GM21786 (cell line): Measurements from ENCODE around the gene BMPR1A.

Source experiments
- ATAC-seq: cut with Tn5 transposase; IDR thresholded peaks from one replicate; pipeline ENCODE4 v1.9.1; 2021; ENCODE audit not compliant: unreplicated experiment

The BMPR1A gene

GRCh38 chr10:86759073-86759672 is 2.8 kb downstream of the BMPR1A start:
- no peak for ATAC-seq

GRCh38 chr10:86763404-86763803 is 7.0 kb downstream of the BMPR1A start:
- no peak for ATAC-seq

- ATAC-seq = no peak
Observed at GRCh38 chr10:86765548-86765947, 9.1 kb downstream of the BMPR1A start.

- ATAC-seq = no peak
Observed at GRCh38 chr10:86768412-86769062, 12.1 kb downstream of the BMPR1A start.

- no peak for ATAC-seq
Observed at GRCh38 chr10:86769991-86770390, 13.6 kb downstream of the BMPR1A start.

DNA sequence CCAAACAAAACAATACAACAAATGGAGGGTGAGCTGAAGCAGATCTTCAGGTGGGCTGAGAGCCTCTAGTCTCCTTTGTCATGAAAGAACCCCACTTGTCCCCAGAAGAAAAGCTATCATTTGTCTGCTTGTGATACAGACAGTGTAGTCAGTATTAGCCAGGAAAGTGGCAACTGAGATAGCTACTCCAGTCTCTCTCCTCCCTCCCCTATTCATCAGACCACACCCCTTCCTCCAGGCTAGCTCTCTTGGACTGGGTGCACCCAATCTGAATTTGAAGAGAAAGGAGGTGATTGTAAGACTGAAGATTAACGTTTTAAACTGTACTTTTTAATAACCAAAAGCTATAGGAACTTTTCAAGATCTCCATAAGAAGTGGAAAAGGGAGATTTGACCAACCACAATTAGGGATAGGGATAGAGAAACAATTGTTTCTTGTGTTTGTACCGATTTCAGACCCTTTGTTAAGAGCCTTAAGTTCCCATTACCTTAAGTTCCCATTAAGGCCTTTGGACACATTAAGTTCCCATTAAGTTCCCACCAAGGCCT is 14.1 kb downstream of the BMPR1A start:
- ATAC-seq = no peak

DNA sequence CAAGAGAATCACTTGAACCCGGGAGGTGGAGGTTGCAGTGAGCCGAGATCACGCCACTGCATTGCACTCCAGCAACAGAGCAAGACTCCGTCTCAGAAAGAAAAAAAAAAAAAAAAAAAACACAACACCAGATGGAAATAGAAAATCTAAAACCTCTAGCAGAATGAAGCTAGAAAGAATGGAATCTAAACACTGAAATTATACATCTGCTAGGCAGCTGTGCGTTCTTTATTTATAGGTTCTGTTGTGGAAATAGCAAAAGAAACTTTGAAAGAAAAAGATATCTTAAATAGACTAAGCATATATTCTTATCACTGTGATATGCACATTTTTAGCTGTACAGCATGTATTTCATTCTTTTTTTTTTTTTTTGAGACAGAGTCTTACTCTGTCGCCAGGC is 17.1 kb downstream of the BMPR1A start:
- ATAC-seq = no peak

DNA sequence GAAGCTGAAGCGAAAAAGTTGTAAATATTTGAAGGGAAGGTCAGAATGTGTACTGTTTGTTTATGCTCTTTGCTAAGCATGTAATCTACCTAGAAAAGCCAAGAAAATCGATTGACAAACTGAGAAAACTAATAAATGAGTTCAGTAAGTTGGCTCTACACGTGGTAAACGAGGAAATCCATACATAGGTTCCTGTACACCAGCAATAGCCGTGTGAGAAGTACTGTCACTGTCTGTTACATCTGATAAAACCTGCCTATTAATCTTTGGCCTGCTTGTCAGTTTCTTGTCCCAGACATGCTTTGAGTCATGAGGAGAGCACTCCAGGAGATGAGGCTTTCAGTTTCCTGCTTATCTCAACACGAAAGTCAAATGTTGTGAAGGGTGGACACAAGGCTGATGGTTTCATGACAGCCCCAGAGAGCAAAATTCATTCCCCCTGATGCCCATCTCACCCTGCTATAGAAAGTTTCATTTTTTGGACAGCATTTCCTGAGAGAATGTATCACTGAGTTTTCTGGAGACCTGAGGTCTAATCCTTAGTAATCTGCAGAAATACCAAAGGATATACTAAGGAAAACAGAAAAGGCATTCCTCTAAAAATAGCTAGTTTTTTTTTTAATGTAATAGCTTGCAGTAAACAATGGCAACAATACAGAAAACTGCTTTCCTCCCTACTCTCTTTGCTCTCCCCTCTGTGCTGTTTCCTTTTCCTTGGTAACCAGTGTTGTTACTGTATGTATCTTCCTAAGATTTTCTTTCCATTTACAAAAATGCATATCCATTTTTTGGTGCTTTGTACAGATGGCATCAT is 18.8 kb downstream of the BMPR1A start:
- peak; percentile 77 for ATAC-seq

DNA sequence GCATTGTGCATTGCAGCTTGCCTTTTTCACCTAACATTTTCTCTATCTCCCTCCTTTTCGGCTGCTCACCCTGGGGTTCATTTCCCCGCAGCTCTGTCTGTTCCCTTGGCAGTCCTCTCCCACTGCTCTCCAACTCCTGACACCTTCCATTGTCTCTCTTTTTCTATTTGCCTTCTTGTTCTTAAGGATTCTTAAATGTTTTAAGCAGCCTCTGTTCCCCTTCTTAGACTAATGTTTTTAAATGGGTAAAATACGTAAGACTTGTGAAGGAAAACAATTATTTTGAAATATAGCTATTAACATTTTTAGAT is 19.4 kb downstream of the BMPR1A start:
- no peak for ATAC-seq

- no peak for ATAC-seq
Observed at GRCh38 chr10:86779220-86780017, 23.0 kb downstream of the BMPR1A start.

DNA sequence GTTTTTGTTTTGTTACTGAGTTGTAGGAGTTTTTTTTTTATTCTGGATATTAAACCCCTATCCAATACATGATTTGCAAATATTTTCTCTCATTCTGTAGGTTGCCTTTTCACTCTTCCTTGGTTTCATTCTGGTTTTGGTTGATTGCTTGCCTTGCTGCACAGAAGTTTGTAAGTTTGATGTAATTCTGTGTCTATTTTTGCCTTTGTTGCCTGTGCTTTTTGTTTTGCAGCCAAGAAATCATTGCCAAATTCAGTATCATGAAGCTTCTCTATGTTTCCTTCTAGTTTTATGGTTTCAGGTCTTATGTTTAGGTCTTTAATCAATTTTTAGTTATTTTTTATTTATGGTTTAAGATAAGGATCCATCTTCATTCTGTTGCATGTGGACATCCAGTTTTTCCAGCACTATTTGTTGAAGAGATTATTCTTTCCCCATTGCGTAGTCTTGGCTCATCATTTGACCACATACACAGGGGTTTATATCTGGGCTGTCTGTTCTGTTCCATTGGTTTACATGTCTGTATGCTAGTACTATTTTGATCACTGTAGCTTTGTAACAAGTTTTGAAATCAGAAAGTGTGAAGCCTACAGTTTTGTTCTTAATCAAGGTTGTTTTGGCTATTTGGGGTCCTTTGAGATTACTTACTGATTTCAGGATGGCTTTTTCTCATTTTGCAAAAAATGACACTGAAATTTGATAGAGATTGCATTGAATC is 26.4 kb downstream of the BMPR1A start:
- peak; percentile 86 for ATAC-seq

DNA sequence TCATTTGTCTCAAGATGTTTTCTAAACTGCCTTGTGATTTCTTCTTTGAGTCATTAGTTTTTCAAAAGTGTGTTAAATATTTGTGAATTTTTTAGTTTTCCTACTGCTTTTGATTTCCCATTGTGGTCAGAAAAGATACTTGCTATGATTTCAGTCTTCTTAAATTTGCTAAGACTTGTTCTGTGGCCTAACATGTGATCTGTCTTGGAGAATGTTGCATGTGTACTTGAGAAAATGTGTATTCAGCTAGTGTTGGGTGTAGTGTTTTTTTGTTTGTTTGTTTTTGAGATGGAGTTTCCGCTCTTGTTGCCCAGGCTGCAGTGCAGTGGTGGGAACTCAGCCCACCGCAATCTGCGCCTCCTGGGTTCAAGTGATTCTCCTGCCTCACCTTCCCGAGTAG is 28.6 kb downstream of the BMPR1A start:
- no peak for ATAC-seq

DNA sequence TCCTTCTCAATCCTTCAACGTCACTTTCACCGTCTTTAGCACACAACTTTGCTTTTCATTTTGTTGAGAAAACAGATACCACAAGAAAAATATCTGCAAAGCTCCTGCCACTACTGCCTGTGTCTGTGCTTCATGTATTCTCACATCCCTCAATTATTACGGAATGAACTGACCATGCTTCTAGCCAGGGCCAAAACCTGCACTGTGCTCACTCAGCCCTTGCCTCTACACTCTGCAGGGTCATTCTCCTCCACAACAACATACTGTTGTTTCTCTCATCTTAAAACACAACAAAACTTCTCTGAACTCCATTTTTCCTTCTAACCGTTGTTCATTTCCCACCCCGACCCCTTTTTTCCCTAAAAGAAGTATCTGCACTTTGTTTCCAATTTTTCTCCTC is 29.5 kb downstream of the BMPR1A start:
- no peak for ATAC-seq

DNA sequence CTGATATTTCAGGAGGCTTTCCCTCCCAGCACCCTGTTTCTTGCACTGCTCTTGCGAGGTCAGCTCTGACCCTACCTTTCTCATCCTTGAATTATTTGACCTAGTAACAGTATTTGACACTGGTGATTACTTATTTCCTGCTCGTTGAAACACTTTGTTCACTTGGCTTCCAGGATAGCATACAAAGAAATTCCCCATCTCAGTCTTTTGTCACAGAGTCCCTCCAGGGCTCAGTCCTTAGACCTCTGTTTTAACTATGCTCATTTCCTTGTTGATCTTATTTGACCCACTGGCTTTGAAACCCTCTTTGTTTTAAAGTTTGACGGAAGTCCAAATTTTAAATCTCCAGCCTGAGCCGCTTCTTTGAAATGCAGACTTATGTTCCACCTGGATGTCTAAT is 29.9 kb downstream of the BMPR1A start:
- no peak for ATAC-seq

DNA sequence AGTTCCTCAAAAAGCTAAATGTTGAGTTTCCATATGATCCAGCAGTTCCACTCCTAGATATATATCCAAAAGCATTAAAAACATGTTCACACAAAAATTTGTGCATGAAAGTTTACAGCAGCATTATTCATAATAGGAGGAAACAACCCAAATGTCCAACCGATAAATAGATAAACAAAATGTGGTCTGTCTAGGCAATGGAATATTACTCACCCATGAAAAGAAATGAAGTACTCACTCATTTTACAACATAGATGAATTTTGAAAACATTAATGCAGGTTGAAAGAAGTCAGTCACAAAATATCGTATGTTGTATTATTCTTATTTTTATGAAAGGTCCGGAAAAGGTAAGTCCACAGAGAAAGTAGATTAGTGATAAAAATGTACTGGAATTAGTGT is 34.0 kb downstream of the BMPR1A start:
- no peak for ATAC-seq

- no peak for ATAC-seq
Observed at GRCh38 chr10:86792461-86793167, 36.2 kb downstream of the BMPR1A start.

- ATAC-seq = no peak
Observed at GRCh38 chr10:86793696-86794095, 37.3 kb downstream of the BMPR1A start.

DNA sequence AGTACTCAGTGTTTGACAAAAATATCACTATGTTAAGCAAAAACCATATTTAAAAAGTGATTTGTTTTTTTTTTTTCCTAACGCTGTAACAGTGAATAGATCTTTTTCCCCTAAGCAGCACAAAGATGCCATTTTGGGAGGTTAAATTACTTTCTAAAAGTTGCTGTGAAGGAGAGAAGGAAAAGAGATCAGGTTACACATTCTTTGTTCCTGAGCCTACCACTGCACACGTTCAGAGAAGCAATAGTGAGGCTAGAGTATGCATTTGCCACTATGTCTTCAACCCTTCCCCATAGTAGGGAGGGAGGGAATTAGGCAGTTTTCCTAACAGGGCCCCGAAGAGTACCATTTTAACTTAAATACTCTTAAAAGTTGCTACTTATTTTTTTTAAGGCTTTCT is 38.9 kb downstream of the BMPR1A start:
- ATAC-seq = no peak

GRCh38 chr10:86798025-86798424 is 41.6 kb downstream of the BMPR1A start:
- no peak for ATAC-seq

DNA sequence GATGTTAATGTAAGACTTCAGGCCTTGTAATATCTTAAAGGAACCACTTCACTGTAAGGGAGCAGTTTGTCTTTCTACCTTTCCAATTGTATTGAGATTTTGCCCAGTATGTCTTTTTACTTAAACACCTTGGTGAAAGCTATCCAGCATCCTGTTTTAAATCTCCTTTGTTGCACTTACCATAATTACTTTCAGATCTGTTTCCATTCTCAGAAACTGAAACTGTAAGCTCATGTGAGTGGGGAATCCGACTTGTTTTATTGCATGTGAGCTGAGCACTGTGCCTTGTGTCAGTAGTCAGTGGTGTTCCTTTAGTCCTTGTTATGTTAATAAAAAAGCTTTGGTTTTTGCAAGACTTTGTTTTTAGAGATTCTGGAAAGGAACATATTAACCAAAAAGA is 42.2 kb downstream of the BMPR1A start:
- peak; percentile 82 for ATAC-seq
